Measurements from ENCODE around the gene MAP3K6. TPM values are rescaled to one million over a fixed set of nuclear protein-coding genes. Genes with fewer than 3 reads are reported as not detected.

The MAP3K6 gene
- total RNA-seq, 1 donor from 2014 or later, result 1.1 TPM

- no peaks in the 10 kb centered on the region for H3K9me3 Mint-ChIP-seq (ENCODE audit: low read depth)
- no peak for DNase-seq (ENCODE audit: low spot score, unreplicated experiment)
- peak overlapping the region; percentile 73 for H3K27ac Mint-ChIP-seq
- H3K36me3 Mint-ChIP-seq (ENCODE audit: insufficient read depth), result no peaks in the 10 kb centered on the region
- peaks cover 4% of the 10 kb centered on the region for H3K4me1 Mint-ChIP-seq (ENCODE audit: low read depth)
- peak overlapping the region; percentile 65 for H3K4me3 Mint-ChIP-seq (ENCODE audit: low read depth)
- no peak for TF ChIP-seq CTCF (IDR thresholded peaks at IDR 0.05; ENCODE audit: unreplicated experiment)
- peaks cover 71% of the 10 kb centered on the region for H3K27me3 Mint-ChIP-seq
Observed at GRCh38 chr1:27360159-27361043, 6.4 kb downstream of the MAP3K6 start.

DNA sequence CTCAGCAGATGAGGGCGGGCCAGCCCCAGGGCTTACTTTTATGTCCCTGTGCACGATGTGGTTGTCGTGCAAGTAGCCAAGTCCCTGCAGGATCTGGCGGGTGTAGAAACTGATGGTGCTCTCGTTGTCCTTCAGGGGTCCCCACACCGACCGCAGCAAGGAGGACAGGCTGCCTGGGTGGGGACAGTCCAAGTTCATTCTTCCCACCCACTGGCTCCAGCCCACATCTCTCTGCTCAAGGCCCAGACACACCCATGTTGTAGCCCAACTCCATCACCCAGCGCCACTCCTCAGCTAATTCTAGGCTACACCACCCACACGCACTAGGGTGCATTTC is 7.0 kb downstream of the MAP3K6 start:
- Mint-ChIP-seq H3K4me3 (ENCODE audit: low read depth) (peak overlapping the region; percentile 65), H3K9me3 (ENCODE audit: low read depth) (no peaks in the 10 kb centered on the region), H3K27ac (peak overlapping the region; percentile 73), H3K36me3 (ENCODE audit: insufficient read depth) (no peaks in the 10 kb centered on the region), H3K4me1 (ENCODE audit: low read depth) (peaks cover 4% of the 10 kb centered on the region), H3K27me3 (peaks cover 69% of the 10 kb centered on the region)
- TF ChIP-seq CTCF (IDR thresholded peaks at IDR 0.05; ENCODE audit: unreplicated experiment), result no peak
- no peak for DNase-seq (ENCODE audit: low spot score, unreplicated experiment)

DNA sequence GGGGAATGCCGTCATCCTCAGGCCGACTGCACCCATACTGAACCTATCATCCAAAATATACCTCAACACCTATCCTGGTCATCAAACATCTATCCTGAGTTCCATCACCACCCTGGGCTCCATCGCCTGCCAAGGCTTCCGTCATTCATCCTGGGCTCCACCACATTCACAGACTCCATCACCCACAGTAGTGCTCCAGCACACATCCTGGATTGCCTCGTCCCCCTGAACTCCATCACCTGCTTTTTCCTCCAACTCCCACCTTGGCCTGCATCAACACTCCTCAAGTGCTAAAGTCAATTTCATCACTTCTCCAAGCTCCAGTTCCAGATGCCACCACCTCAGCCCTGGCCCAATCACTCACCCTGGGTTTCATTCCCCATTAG is 7.8 kb downstream of the MAP3K6 start:
- Mint-ChIP-seq H3K9me3 (ENCODE audit: low read depth) (no peaks in the 10 kb centered on the region), H3K27ac (no peak overlapping the region), H3K4me3 (ENCODE audit: low read depth) (no peak overlapping the region), H3K4me1 (ENCODE audit: low read depth) (peaks cover 4% of the 10 kb centered on the region), H3K27me3 (peaks cover 65% of the 10 kb centered on the region), H3K36me3 (ENCODE audit: insufficient read depth) (no peaks in the 10 kb centered on the region)
- no peak for DNase-seq (ENCODE audit: low spot score, unreplicated experiment)
- TF ChIP-seq CTCF (IDR thresholded peaks at IDR 0.05; ENCODE audit: unreplicated experiment), result no peak

- DNase-seq (ENCODE audit: low spot score, unreplicated experiment), result no peak
- TF ChIP-seq CTCF (IDR thresholded peaks at IDR 0.05; ENCODE audit: unreplicated experiment), result no peak
- no peak overlapping the region for H3K4me3 Mint-ChIP-seq (ENCODE audit: low read depth)
- no peaks in the 10 kb centered on the region for H3K36me3 Mint-ChIP-seq (ENCODE audit: insufficient read depth)
- H3K27ac Mint-ChIP-seq, result no peak overlapping the region
- peaks cover 64% of the 10 kb centered on the region for H3K27me3 Mint-ChIP-seq
- peaks cover 4% of the 10 kb centered on the region for H3K4me1 Mint-ChIP-seq (ENCODE audit: low read depth)
- no peaks in the 10 kb centered on the region for H3K9me3 Mint-ChIP-seq (ENCODE audit: low read depth)
Observed at GRCh38 chr1:27358038-27358927, 8.5 kb downstream of the MAP3K6 start.

- peaks cover 56% of the 10 kb centered on the region for H3K27me3 Mint-ChIP-seq
- H3K4me3 Mint-ChIP-seq (ENCODE audit: low read depth), result no peak overlapping the region
- H3K27ac Mint-ChIP-seq, result no peak overlapping the region
- H3K36me3 Mint-ChIP-seq (ENCODE audit: insufficient read depth), result no peaks in the 10 kb centered on the region
- H3K4me1 Mint-ChIP-seq (ENCODE audit: low read depth), result peaks cover 4% of the 10 kb centered on the region
- peak; percentile 98 for TF ChIP-seq CTCF (IDR thresholded peaks at IDR 0.05; ENCODE audit: unreplicated experiment)
- no peaks in the 10 kb centered on the region for H3K9me3 Mint-ChIP-seq (ENCODE audit: low read depth)
- DNase-seq (ENCODE audit: low spot score, unreplicated experiment), result peak; percentile 65
Observed at GRCh38 chr1:27357281-27358037, 9.3 kb downstream of the MAP3K6 start.
